ENCODE results near the gene ZNF66.
"Not testable (repeated sequence)": the region's sequence is repeated elsewhere in the genome, so short reads cannot be mapped to it uniquely, and the experiment has no call there.

- TF ChIP-seq POLR2AphosphoS5 (IDR thresholded peaks at IDR 0.05); CTCF (IDR thresholded peaks at IDR 0.05); EP300 (IDR thresholded peaks at IDR 0.05; ENCODE audit: low read depth): not testable (repeated sequence)
Measured at GRCh38 chr19:20806311-20807262, 30.5 kb downstream of the ZNF66 start.
